HEK293 (cell line): ENCODE data around the gene RAET1L.
"Not testable (repeated sequence)": the region's sequence is repeated elsewhere in the genome, so short reads cannot be mapped to it uniquely, and the experiment has no call there.

Experiments used
- CTCF ChIA-PET: fragments of 350-600 bp; formaldehyde crosslinking; extraction: SDS; loops from one replicate; lab custom pipeline; 2021; ENCODE audit warnings: antibody characterized with exemption; lab: Yijun Ruan, JAX
- POLR2A ChIA-PET: fragments of 300-600 bp; formaldehyde crosslinking; extraction: SDS; loops from one replicate; lab custom pipeline; 2020; ENCODE audit warnings: antibody characterized with exemption, inconsistent platforms; lab: Yijun Ruan, JAX
- H3K27ac ChIP-seq: fragments of 200-500 bp; sonication (Bioruptor generic); 2 replicates; pipeline ENCODE4 v1.5.1; 2014; ENCODE audit warnings: low read depth, low read length, control low read depth, inconsistent platforms; ENCODE audit errors: extremely low read depth
- H3K36me3 ChIP-seq, 2 experiments: fragments of 200-500 bp in 1 of 2; sonication (Bioruptor generic) in 1 of 2; 1 replicate in 1 of 2; 2 replicates in 1 of 2; pipeline ENCODE4 v1.5.1; 2014 to 2017; ENCODE audit warnings: inconsistent platforms in 2 of 2, low read length in 2 of 2; ENCODE audit not compliant: control insufficient read depth in 2 of 2, insufficient read depth in 1 of 2
- H3K4me1 ChIP-seq: fragments of 200-500 bp; sonication (Bioruptor generic); 2 replicates; pipeline ENCODE4 v1.5.1; 2014; ENCODE audit warnings: mild to moderate bottlenecking, low read length, inconsistent platforms; ENCODE audit not compliant: control insufficient read depth, insufficient read depth
- H3K4me3 ChIP-seq: 2 replicates; pipeline ENCODE4 v1.5.1; 2011; ENCODE audit warnings: low read depth, mild to moderate bottlenecking, control low read depth, low read length, moderate library complexity
- H3K9me3 ChIP-seq: fragments of 200-500 bp; sonication (Bioruptor generic); 2 replicates; pipeline ENCODE4 v1.5.1; 2014; ENCODE audit warnings: low read depth, low read length, inconsistent platforms; ENCODE audit not compliant: control insufficient read depth, insufficient read depth
- SP7 ChIP-seq: fragments of 450-650 bp; formaldehyde crosslinking; IDR thresholded peaks from 2 replicates; pipeline ENCODE4 v1.5.1; 2016; ENCODE audit warnings: missing biosample characterization, missing genetic modification characterization
- ZFHX2 ChIP-seq: fragments of 450-650 bp; formaldehyde crosslinking; conservative IDR thresholded peaks from 2 replicates; pipeline ENCODE4 v1.5.1; 2016; ENCODE audit warnings: missing biosample characterization, missing genetic modification characterization
- ZNF223 ChIP-seq: fragments of 450-650 bp; formaldehyde crosslinking; IDR thresholded peaks from 2 replicates; pipeline ENCODE4 v1.5.1; 2016; ENCODE audit warnings: missing biosample characterization, missing genetic modification characterization
- ZNF501 ChIP-seq: fragments of 450-650 bp; formaldehyde crosslinking; IDR thresholded peaks from 2 replicates; pipeline ENCODE4 v1.5.1; 2016; ENCODE audit warnings: missing biosample characterization, missing genetic modification characterization
- TF ChIP-seq, protein P1 (sequence below): fragments of 450-650 bp; formaldehyde crosslinking; IDR thresholded peaks from 2 replicates; pipeline ENCODE4 v1.5.1; 2017; ENCODE audit warnings: missing biosample characterization, missing genetic modification characterization

Gene RAET1L

DNA sequence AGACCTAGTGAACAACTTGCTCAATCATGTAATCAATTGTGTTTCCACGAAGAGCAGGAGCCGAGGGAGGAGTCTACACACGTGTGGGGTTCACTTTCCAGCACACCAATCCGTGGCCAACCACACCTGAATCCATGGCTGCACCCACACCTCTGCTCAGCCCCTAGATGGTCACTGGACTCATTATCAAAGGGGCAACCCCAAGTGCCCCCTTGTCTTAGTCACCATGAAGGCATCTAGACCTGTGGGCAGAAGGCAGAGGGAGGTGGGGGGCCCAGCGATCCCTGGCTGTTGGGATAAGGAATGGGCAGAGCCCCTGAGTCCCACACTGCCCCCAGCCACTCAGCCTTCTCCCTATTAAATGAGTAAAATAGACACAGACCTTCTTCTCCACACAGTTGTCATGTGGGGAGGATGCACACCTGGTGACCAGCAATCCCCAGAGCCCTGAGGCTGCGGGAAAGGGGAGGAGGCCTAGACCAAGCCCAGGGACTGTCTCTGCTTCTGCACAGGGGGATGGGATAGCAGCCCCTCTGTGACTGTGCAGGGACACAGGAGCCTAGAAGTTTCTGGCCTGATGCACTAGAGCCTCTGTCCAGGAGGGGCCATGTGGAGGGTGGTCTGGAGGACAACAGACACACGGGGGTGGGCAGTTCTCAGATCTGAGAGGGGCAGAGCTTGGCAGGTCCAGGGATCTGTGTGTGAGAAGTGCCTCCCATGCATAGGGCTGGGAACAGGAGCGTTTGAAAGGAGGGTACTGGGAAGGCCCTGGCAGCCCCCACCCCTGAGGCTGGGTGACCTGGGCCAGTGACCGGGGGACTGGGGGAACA is 1.9 kb upstream of the RAET1L start:
- no peak overlapping the region for H3K27ac ChIP-seq
- POLR2A ChIA-PET = no interaction called here
- no peaks in the 10 kb centered on the region for H3K4me1 ChIP-seq
- CTCF ChIA-PET = no interaction called here
- TF ChIP-seq ZFHX2 (tag by site-specific recombination) (peak; percentile 40), ZNF501 (tag by site-specific recombination) (no peak)
- no peaks in the 10 kb centered on the region for H3K36me3 ChIP-seq
- H3K4me3 ChIP-seq = no peak overlapping the region
- H3K9me3 ChIP-seq = no peaks in the 10 kb centered on the region

DNA sequence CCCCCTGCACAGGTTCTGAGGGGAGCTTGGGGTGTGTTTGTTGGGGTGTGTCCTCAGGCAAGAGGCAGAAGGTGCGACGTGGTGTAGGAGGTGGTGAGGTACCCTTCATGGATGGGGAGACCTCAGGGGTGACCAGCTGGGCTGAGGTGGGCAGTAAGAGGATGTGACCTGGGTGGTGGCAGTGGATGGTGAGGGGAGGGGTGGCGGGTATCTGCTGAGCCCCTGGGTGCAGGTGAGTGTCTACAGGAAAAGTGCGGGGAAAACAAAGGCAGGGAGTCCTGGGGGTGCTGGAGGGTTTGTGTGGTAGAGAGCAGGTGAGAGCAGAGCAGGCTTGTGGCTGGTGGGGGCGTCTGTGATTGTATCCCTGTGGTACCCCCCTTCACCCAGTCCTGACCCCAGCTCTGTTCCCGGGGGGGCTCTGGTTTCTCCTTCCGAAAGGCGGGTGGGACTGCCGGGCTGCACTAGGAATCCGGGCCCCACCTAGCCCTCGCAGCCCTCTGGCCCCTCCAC is 631 bp downstream of the RAET1L start:
- Histone ChIP-seq H3K4me1 (no peaks in the 10 kb centered on the region), H3K36me3 (no peaks in the 10 kb centered on the region), H3K4me3 (no peak overlapping the region), H3K27ac (no peak overlapping the region), H3K9me3 (no peaks in the 10 kb centered on the region)
- TF ChIP-seq, protein P1, sequence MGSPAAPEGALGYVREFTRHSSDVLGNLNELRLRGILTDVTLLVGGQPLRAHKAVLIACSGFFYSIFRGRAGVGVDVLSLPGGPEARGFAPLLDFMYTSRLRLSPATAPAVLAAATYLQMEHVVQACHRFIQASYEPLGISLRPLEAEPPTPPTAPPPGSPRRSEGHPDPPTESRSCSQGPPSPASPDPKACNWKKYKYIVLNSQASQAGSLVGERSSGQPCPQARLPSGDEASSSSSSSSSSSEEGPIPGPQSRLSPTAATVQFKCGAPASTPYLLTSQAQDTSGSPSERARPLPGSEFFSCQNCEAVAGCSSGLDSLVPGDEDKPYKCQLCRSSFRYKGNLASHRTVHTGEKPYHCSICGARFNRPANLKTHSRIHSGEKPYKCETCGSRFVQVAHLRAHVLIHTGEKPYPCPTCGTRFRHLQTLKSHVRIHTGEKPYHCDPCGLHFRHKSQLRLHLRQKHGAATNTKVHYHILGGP (tag by site-specific recombination) = no peak
- ChIA-PET CTCF (interaction anchor here (1.4 to 2.2 kb wide), 2 partner anchors 8 to 370 kb away, joined by 5 to 11 read pairs; no protein-coding TSS in a partner anchor), POLR2A (no interaction called here)

DNA sequence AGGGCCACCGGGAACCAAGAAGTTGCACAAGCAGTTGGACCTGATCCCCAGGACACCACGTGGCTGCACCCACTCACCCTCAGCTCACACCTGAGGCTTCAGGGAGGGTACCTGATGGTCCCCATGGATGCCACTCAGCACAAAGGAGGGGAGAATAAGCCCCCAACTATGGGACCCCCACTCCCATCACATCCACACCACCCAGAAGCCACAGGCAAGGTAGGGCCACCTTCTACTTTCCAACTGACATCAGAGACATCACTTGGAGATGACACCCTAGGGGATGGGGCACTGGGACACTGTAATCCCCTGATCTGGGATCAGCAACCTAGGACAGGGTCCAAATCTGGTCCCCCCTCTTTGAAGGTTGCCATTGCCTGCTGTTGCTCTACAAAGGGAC is 1.3 kb downstream of the RAET1L start:
- not testable (repeated sequence) for H3K27ac ChIP-seq

DNA sequence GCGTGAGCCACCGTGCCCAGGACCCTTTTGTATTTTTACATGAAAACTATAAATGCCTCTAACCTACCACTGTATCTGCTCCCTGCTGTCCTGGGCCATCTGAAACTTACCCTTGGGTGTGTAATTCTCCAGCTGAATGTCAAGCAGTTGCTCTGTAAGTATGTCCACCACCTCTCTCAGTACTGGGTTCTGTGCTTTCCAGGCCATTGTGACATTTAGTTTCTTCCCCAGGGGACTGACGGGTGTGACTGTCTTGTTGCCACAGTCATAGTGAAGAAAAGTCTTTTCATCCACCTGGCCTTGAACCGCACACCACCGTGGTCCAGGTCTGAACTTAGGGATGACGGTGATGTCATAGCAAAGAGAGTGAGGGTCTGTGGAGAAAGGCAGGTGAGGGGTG is 3.5 kb downstream of the RAET1L start:
- H3K27ac ChIP-seq, H3K4me1 ChIP-seq, H3K4me3 ChIP-seq, CTCF ChIA-PET, H3K36me3 ChIP-seq, POLR2A ChIA-PET, H3K9me3 ChIP-seq: not testable (repeated sequence)

More for the DNA sequence above, 1.3 kb downstream of the RAET1L start:
- CTCF ChIA-PET, POLR2A ChIA-PET, H3K4me1 ChIP-seq, H3K9me3 ChIP-seq, H3K36me3 ChIP-seq, H3K4me3 ChIP-seq: not testable (repeated sequence)

DNA sequence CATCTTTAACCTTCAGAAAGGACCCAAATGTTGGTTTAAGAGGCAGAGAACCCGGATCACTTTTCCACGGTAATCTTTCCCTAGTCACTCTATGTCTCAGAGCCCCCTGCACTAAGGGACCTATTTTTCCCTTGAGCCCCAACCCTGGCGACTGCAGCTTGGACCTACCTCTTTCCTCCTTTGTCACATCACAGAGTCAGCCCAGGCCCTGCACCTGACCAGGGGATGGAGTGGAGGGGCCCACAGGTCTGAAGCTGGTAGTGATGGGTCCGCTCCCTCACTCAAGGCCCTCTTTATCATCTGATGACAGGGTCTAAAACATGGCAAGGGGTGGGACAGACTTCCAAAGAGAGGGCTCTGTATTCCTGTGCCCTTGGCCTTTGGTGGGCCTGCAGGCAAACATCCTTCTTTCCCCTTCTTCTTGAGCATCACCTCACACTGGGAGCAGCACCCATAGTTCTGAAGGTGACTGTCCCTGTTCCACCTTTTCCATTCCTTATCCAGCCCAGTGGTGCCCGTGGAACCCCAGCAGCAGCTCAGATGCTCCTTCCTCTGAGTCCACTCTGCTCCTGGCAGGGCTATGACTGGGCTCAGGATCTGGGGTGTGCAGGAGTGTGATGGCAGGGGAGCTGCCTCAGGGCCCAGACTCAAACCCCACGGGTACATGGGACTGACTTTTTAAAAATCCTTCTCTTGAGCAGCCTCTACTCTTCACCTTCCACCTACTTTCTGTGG is 6.3 kb downstream of the RAET1L start:
- CTCF ChIA-PET = interaction anchor here (0.6 to 1.2 kb wide), 3 partner anchors 29 to 71 kb away, joined by 3 to 4 read pairs (median 3); no protein-coding TSS in a partner anchor
- no peak overlapping the region for H3K27ac ChIP-seq
- H3K36me3 ChIP-seq = no peaks in the 10 kb centered on the region
- H3K4me3 ChIP-seq = no peak overlapping the region
- TF ChIP-seq SP7 (tag by site-specific recombination) = no peak
- TF ChIP-seq ZNF223 = no peak
- TF ChIP-seq, all 188 proteins: peak for 0
- H3K4me1 ChIP-seq = no peaks in the 10 kb centered on the region
- no peaks in the 10 kb centered on the region for H3K9me3 ChIP-seq
- POLR2A ChIA-PET = no interaction called here

DNA sequence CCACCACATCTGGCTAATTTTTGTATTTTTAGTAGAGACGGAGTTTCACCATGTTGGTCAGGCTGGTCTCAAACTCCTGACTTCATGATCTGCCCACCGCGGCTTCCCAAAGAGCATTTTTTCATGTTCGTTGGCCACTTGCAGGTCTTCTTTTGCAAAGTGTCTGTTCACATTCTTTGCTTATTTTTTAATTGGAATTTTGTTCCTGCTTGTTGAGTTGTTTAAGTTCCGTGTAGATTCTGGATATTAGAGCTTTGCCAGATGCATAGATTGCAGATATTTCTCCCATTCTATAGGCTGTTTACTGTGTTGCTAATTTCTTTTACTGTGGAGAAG is 8.2 kb downstream of the RAET1L start:
- not testable (repeated sequence) for H3K27ac ChIP-seq, H3K4me1 ChIP-seq, H3K9me3 ChIP-seq, H3K36me3 ChIP-seq, H3K4me3 ChIP-seq
- ChIA-PET CTCF (interaction anchor here (0.5 to 3.1 kb wide), 40 partner anchors 8 to 1700 kb away, joined by 3 to 35 read pairs (median 4); partner anchors contain the start of gene RAET1L), POLR2A (interaction anchor here (0.6 to 1.0 kb wide), 2 partner anchors 25 to 53 kb away, joined by 5 read pairs; partner anchors contain the start of gene ULBP1)
